Stimulated activated CD8-positive, alpha-beta memory T cell treated with anti-CD3 and anti-CD28 coated beads, Interleukin-7, amount 100 ng/mL, for 4 hours (primary cell): ENCODE data around the gene PIGZ.

ENCODE experiments used
- DNase-seq, 2 donors: peaks; one replicate each; pipeline ENCODE4 v3.0.0-alpha.2; 2020; ENCODE audit warnings: low read depth in 2 of 2

PIGZ gene

GRCh38 chr3:196903740-196904139 lies 64.9 kb downstream of the PIGZ start:
- DNase-seq, result no peak

GRCh38 chr3:196902296-196902695 lies 66.3 kb downstream of the PIGZ start:
- DNase-seq, result no peak

- DNase-seq, result no peak
These were observed 66.9 kb downstream of the PIGZ start for GRCh38 chr3:196901768-196902167.
